GM21447 (cell line): ENCODE data around the gene MTERF4.

Source experiments
- ATAC-seq: cut with Tn5 transposase; IDR thresholded peaks from one replicate; pipeline ENCODE4 v1.9.1; 2021; ENCODE audit not compliant: unreplicated experiment

Gene MTERF4

DNA sequence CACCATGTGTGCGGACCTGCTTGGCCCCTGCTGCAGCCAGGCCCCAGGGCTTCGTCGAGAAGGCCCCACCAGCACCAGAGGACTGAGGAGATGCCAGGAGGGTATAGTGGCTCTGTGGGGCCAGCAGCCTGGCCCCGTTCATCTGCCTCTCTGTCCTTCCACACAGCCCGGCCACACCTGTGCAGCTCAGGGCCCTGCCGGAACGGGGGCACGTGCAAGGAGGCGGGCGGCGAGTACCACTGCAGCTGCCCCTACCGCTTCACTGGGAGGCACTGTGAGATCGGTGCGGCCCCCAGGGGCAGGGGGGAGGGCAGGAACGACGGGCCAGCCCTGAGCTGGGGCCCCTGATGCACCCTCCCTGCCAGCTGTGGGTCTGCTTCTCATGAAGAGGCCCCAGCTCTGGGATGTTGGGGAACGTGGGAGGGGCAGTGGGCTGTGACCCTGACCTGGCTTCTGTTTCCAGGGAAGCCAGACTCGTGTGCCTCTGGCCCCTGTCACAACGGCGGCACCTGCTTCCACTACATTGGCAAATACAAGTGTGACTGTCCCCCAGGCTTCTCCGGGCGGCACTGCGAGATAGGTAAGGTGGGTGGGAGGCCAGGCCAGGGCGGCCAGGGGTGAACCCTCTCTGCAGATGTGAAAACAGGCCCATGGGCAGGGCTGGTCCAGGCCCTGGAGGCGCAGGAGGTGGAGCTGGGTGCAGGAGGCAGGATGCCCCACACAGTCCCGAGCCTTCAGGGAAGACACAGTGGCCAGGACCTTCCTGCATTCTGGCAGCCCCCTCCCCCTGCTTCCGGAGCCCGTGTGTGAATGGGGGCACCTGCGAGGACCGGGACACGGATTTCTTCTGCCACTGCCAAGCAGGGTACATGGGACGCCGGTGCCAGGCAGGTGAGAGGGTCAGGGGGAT lies 50.3 kb downstream of the MTERF4 start:
- ATAC-seq, result no peak

GRCh38 chr2:241050624-241051577 lies 51.2 kb downstream of the MTERF4 start:
- ATAC-seq, result no peak

- ATAC-seq, result no peak
Observed at GRCh38 chr2:241049739-241050623, 52.1 kb downstream of the MTERF4 start.

- ATAC-seq, result no peak
Observed at GRCh38 chr2:241048949-241049343, 53.1 kb downstream of the MTERF4 start.

GRCh38 chr2:241048149-241048948 lies 53.7 kb downstream of the MTERF4 start:
- no peak for ATAC-seq

GRCh38 chr2:241047253-241048010 lies 54.7 kb downstream of the MTERF4 start:
- ATAC-seq, result no peak
